ENCODE data around the gene NFATC1.

GRCh38 chr18:79507546-79508480, 112.1 kb downstream of the NFATC1 start:
- TF ChIP-seq CTCF (IDR thresholded peaks at IDR 0.05) (no peak), POLR2A (IDR thresholded peaks at IDR 0.05) (no peak)

Data from esophagus squamous epithelium (tissue), 4 donors.